Measurements from ENCODE around the gene PRR11. TPM values are rescaled to one million over a fixed set of nuclear protein-coding genes. Genes with fewer than 3 reads are reported as not detected.
A peak's percentile ranks its signal among the peaks of the same experiment; 100 is the strongest.

The PRR11 gene
- total and polyA plus RNA-seq, 2 of the 4 experiments (the other 2 are of a cell fraction) = 8.6 to 24.0 TPM

- no peak for ATAC-seq (ENCODE audit: low read depth)
- Histone ChIP-seq H2AK5ac (ENCODE audit: low read depth, low read length) (peak overlapping the region; percentile 43; the same call in 1 of the 2 replicates), H2AK9ac (replicated peaks; ENCODE audit: low read depth, low read length, poor library complexity) (no peak overlapping the region), H3K23ac (ENCODE audit: low read depth, low read length) (peak overlapping the region; percentile 95), H4K20me1 (ENCODE audit: insufficient read depth, low read length) (peaks cover 17% of the 10 kb centered on the region), H3K4me3 (ENCODE audit: insufficient read depth, low read depth, low read length) (no peak overlapping the region), H3K14ac (replicated peaks; ENCODE audit: low read depth, low read length) (no peak overlapping the region), H3K4me1 (ENCODE audit: control insufficient read depth, insufficient read depth, low read length) (peaks cover 3% of the 10 kb centered on the region), H3K9me1 (ENCODE audit: insufficient read depth, low read length) (peaks cover 9% of the 10 kb centered on the region), H3K4ac (ENCODE audit: low read depth, low read length) (peak overlapping the region; percentile 52), H2BK15ac (ENCODE audit: low read depth, low read length) (peak overlapping the region; percentile 49; the same call in 2 of the 3 replicates), H3K36me3 (ENCODE audit: control insufficient read depth, insufficient read depth, low read length) (peaks cover 3% of the 10 kb centered on the region; the same call in 1 of the 2 replicates), H2BK120ac (ENCODE audit: low read depth, low read length) (no peak overlapping the region), H3K18ac (ENCODE audit: low read depth, low read length) (no peak overlapping the region; the same call in 1 of the 2 replicates), H3K56ac (ENCODE audit: extremely low read depth, insufficient read depth, low read length) (no peak overlapping the region), H3K79me1 (ENCODE audit: low read depth in 1 of 2, low read length in 2 of 2) (peaks cover 0 to 41% of the 10 kb centered on the region in 2 experiments), H3K9ac (ENCODE audit: low read depth, low read length) (no peak overlapping the region), H4K91ac (ENCODE audit: insufficient read depth, low read depth, low read length) (peak overlapping the region; percentile 12; the same call in 1 of the 2 replicates), H2AFZ (replicated peaks; ENCODE audit: low read length, poor library complexity) (no peak overlapping the region), H2BK5ac (ENCODE audit: low read depth, low read length, poor library complexity, severe bottlenecking) (peak overlapping the region; percentile 49), H4K8ac (ENCODE audit: low read depth in 2 of 2, low read length in 2 of 2) (peak overlapping the region in 1 of 2 experiments; percentile 25; a peak in 2 of 4 replicates), H2BK20ac (ENCODE audit: low read depth, low read length) (peak overlapping the region; percentile 66), H3K27ac (ENCODE audit: insufficient read depth, low read length) (peak overlapping the region; percentile 27; the same call in 1 of the 2 replicates), H3K4me2 (ENCODE audit: low read depth, low read length) (no peak overlapping the region; the same call in 1 of the 2 replicates), H3K9me3 (ENCODE audit: control insufficient read depth, insufficient read depth, low read length) (no peaks in the 10 kb centered on the region), H3K27me3 (ENCODE audit: control insufficient read depth, insufficient read depth, low read length) (no peaks in the 10 kb centered on the region), H4K5ac (ENCODE audit: low read depth, low read length) (peak overlapping the region; percentile 37; the same call in 1 of the 2 replicates)
- ChIA-PET POLR2A (ENCODE audit: unreplicated experiment) (no interaction called here), CTCF (interaction anchor here (0.7 kb wide), 1 partner anchor 12 kb away, joined by 4 read pairs; no protein-coding TSS in a partner anchor)
- intact Hi-C loops (cut with micrococcal nuclease) = loop anchor here (10.0 kb wide), 1 partner anchor 515 kb away; no protein-coding TSS in a partner anchor
- in situ Hi-C loops (cut with MboI; ENCODE audit: low sequenced_read_pairs) = no loop called here
- 83% methylated on average over 1 of the region's 5 CpGs; no CpG with 5 or more reads in 1 of the 2 experiments for WGBS, 2 experiments (ENCODE audit: extremely low coverage in 2 of 2, insufficient read length in 1 of 2)
- no TSS peak for BruUV-seq (replicated peaks)
- DNase-seq = no peak
- TF ChIP-seq CHD1 (IDR thresholded peaks at IDR 0.05; ENCODE audit: low read depth, low read length) (no peak), NFE2L2 (IDR thresholded peaks at IDR 0.05; ENCODE audit: low read depth, low read length) (no peak), CEBPB (IDR thresholded peaks at IDR 0.05; ENCODE audit: low read depth, low read length) (no peak), RAD21 (IDR thresholded peaks at IDR 0.05; ENCODE audit: low read length) (no peak), RFX5 (IDR thresholded peaks at IDR 0.05; ENCODE audit: low read depth, low read length) (no peak), RCOR1 (IDR thresholded peaks at IDR 0.05; ENCODE audit: insufficient replicate concordance, low read length) (no peak), ELK1 (IDR thresholded peaks at IDR 0.05; ENCODE audit: borderline replicate concordance, low read depth, low read length) (no peak), POLR2A (IDR thresholded peaks at IDR 0.05; ENCODE audit: low read depth, low read length) (no peak), FOS (IDR thresholded peaks at IDR 0.05; ENCODE audit: low read depth, low read length) (no peak)
- dilution Hi-C loops (cut with HindIII; ENCODE audit: low sequenced_read_pairs, unreplicated experiment) = no loop called here
Measured at GRCh38 chr17:59149841-59150511, 5.6 kb upstream of the PRR11 start.
